MM.1S (cell line): ENCODE results near the gene PLK5.

Experiments
- DNase-seq: peaks from one replicate; pipeline ENCODE4 v3.0.0-alpha.2; 2015
- H2AFZ ChIP-seq: fragments of 300-600 bp; sonication (generic); 2 replicates; pipeline ENCODE4 v1.6.0; 2016; ENCODE audit warnings: antibody characterized with exemption, low read length
- H3F3A ChIP-seq: fragments of 300-600 bp; sonication (generic); 2 replicates; pipeline ENCODE4 v1.6.1; 2016; ENCODE audit warnings: mild to moderate bottlenecking, antibody characterized with exemption, low read length, moderate library complexity, mixed read lengths; ENCODE audit not compliant: insufficient read depth
- H3K27ac ChIP-seq: fragments of 300-600 bp; sonication (generic); 2 replicates; pipeline ENCODE4 v1.5.1; 2016; ENCODE audit warnings: mild to moderate bottlenecking, low read length
- H3K27me3 ChIP-seq: fragments of 300-600 bp; sonication (generic); replicated peaks from 2 replicates; pipeline ENCODE4 v1.6.0; 2016; ENCODE audit warnings: low read length; ENCODE audit not compliant: insufficient read depth
- H3K36me3 ChIP-seq: fragments of 300-600 bp; sonication (generic); replicated peaks from 2 replicates; pipeline ENCODE4 v1.6.1; 2016; ENCODE audit warnings: mild to moderate bottlenecking, low read length, mixed read lengths; ENCODE audit not compliant: insufficient read depth
- H3K4me1 ChIP-seq: fragments of 300-600 bp; sonication (generic); 2 replicates; pipeline ENCODE4 v1.6.1; 2016; ENCODE audit warnings: low read length, mixed read lengths
- H3K4me2 ChIP-seq: fragments of 300-600 bp; sonication (generic); 2 replicates; pipeline ENCODE4 v1.6.0; 2016; ENCODE audit warnings: low read depth, low read length
- H3K4me3 ChIP-seq: fragments of 300-600 bp; sonication (generic); 2 replicates; pipeline ENCODE4 v1.5.1; 2016; ENCODE audit warnings: low read length, mixed read lengths
- H3K79me2 ChIP-seq: fragments of 300-600 bp; sonication (generic); 2 replicates; pipeline ENCODE4 v1.6.1; 2016; ENCODE audit warnings: mixed run types, low read length, mixed read lengths
- H3K9ac ChIP-seq: fragments of 300-600 bp; sonication (generic); 2 replicates; pipeline ENCODE4 v1.6.1; 2016; ENCODE audit warnings: low read length, mixed read lengths
- H3K9me2 ChIP-seq: fragments of 300-600 bp; sonication (generic); replicated peaks from 2 replicates; pipeline ENCODE4 v1.6.1; 2016; ENCODE audit warnings: mild to moderate bottlenecking, low read length, mixed read lengths; ENCODE audit not compliant: insufficient read depth
- H3K9me3 ChIP-seq: fragments of 300-600 bp; sonication (generic); replicated peaks from 2 replicates; pipeline ENCODE4 v1.6.1; 2016; ENCODE audit warnings: mild to moderate bottlenecking, low read length, mixed read lengths; ENCODE audit not compliant: insufficient read depth
- H4K20me1 ChIP-seq: fragments of 300-600 bp; sonication (generic); 2 replicates; pipeline ENCODE4 v1.6.1; 2016; ENCODE audit warnings: mild to moderate bottlenecking, low read length, moderate library complexity, mixed read lengths; ENCODE audit not compliant: insufficient read depth
- EZH2 ChIP-seq: fragments of 300-600 bp; sonication (generic); optimal IDR thresholded peaks from 2 replicates; pipeline ENCODE3; 2017; ENCODE audit warnings: low read depth, mild to moderate bottlenecking, antibody characterized with exemption, low read length, mixed read lengths
- EZH2phosphoT487 ChIP-seq: fragments of 300-600 bp; sonication (generic); IDR thresholded peaks from 2 replicates; pipeline ENCODE4 v1.6.1; 2018; ENCODE audit warnings: antibody characterized with exemption, low read length
- TF ChIP-seq, protein P1 (sequence below): fragments of 300-600 bp; sonication (generic); IDR thresholded peaks from 2 replicates; pipeline ENCODE4 v1.5.1; 2016; ENCODE audit warnings: antibody characterized with exemption, low read length, mixed read lengths

The PLK5 gene

DNA sequence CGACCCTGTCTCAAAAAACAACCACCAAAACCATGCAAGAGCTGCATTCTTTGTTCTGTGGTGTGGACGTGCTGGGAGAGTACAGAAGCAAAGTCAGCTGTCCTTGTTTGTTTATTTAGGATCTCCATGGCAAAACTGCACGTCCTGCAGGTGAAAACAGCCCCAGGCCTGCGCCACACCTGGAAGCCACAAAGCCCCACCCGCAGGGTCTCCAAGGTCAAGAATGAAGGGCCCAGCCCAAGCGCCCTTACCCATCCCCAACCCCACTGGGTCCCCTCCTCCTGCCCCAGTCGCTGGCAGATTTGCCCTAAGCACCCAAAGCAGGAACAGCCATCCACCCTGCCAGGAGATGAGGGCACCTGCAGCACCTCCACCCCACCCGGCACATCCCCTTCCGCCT lies 58.3 kb downstream of the PLK5 start:
- no peaks in the 10 kb centered on the region; the same call in none of the 2 replicates for H3K36me3 ChIP-seq
- H3F3A ChIP-seq = no peaks in the 10 kb centered on the region
- H3K4me2 ChIP-seq = no peak overlapping the region
- no peaks in the 10 kb centered on the region for H3K4me1 ChIP-seq
- peaks cover 21% of the 10 kb centered on the region for H3K79me2 ChIP-seq
- no peaks in the 10 kb centered on the region for H3K27me3 ChIP-seq
- TF ChIP-seq, protein P1, sequence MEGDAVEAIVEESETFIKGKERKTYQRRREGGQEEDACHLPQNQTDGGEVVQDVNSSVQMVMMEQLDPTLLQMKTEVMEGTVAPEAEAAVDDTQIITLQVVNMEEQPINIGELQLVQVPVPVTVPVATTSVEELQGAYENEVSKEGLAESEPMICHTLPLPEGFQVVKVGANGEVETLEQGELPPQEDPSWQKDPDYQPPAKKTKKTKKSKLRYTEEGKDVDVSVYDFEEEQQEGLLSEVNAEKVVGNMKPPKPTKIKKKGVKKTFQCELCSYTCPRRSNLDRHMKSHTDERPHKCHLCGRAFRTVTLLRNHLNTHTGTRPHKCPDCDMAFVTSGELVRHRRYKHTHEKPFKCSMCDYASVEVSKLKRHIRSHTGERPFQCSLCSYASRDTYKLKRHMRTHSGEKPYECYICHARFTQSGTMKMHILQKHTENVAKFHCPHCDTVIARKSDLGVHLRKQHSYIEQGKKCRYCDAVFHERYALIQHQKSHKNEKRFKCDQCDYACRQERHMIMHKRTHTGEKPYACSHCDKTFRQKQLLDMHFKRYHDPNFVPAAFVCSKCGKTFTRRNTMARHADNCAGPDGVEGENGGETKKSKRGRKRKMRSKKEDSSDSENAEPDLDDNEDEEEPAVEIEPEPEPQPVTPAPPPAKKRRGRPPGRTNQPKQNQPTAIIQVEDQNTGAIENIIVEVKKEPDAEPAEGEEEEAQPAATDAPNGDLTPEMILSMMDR = no peak
- TF ChIP-seq EZH2phosphoT487 (no peak), EZH2 (no peak)
- no peak overlapping the region for H3K4me3 ChIP-seq
- no peaks in the 10 kb centered on the region for H4K20me1 ChIP-seq
- H3K9me3 ChIP-seq = no peaks in the 10 kb centered on the region
- DNase-seq = no peak
- no peak overlapping the region for H3K27ac ChIP-seq
- no peak overlapping the region for H2AFZ ChIP-seq
- no peak overlapping the region for H3K9ac ChIP-seq
- no peaks in the 10 kb centered on the region for H3K9me2 ChIP-seq

DNA sequence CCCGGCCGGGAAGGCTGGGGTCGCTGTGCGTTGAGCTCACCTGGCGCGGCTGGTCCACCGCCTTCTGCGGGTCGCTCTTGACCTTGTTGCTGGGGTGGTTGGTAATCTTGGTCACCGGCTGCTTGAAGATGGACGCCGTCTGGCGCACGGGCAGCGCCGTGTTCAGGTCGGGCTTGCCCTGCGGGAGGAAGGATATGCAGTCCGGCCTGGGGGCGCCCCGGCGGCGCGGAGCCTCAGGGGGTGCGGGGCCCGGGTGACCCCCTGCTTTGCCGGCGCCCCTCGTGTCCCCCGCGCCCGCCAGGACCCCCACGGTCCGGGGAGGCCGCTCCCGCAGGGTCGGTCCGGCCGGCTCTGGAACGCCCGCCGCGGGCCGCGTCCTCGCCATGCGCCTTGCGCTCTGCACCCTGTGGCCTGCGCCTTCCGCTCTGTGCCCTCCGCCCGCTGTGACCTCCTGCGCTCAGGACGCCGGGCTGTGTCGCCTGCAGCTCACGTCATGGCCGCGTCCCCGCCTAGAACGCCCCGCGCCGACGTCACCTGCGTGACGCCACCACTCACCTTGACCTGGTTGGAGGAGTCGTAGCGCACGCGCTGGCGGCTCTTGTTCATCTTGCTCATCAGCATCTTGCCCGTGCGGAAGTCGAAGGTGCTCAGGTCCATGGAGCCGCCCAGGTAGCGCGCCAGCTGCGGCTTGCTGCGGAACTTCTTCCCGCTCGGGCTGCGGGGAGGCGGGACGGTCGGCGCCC lies 60.8 kb downstream of the PLK5 start:
- Histone ChIP-seq H3K27ac (no peak overlapping the region), H3K4me2 (no peak overlapping the region), H3K9ac (no peak overlapping the region), H3K4me3 (no peak overlapping the region), H3K9me3 (no peaks in the 10 kb centered on the region), H2AFZ (no peak overlapping the region), H4K20me1 (no peaks in the 10 kb centered on the region), H3K9me2 (no peaks in the 10 kb centered on the region), H3K27me3 (no peaks in the 10 kb centered on the region), H3F3A (no peaks in the 10 kb centered on the region), H3K79me2 (peaks cover 44% of the 10 kb centered on the region), H3K4me1 (no peaks in the 10 kb centered on the region), H3K36me3 (no peaks in the 10 kb centered on the region; the same call in none of the 2 replicates)
- DNase-seq = no peak
- no peak for TF ChIP-seq EZH2phosphoT487
- no peak for TF ChIP-seq EZH2
- TF ChIP-seq, protein P1 = no peak

DNA sequence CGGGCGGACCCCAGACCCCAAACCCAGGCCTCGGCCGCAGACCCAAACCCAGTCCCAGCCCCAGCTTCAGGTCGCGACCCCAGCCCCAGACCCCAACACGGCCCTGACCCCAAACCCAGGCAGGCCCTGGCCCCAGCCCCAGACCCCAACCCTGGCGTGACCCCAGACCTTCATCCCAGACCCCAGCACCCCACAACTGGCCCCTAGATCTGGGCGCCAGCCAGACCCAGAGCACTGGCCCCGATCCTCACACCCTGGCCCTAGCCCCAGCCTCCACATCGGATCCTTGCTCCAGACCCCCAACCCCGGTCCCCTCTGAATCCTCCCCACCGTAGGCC lies 61.3 kb downstream of the PLK5 start:
- Histone ChIP-seq H3K27me3 (no peaks in the 10 kb centered on the region), H3K9ac (no peak overlapping the region), H3K4me2 (no peak overlapping the region), H3K36me3 (no peaks in the 10 kb centered on the region; the same call in none of the 2 replicates), H4K20me1 (no peaks in the 10 kb centered on the region), H3F3A (0 out of 2 replicates have a peak, but pooled peaks cover under 1% of the 10 kb centered on the region), H3K4me1 (no peaks in the 10 kb centered on the region), H3K27ac (no peak overlapping the region), H2AFZ (no peak overlapping the region), H3K4me3 (no peak overlapping the region), H3K79me2 (peaks cover 50% of the 10 kb centered on the region), H3K9me3 (no peaks in the 10 kb centered on the region), H3K9me2 (no peaks in the 10 kb centered on the region)
- no peak for DNase-seq
- TF ChIP-seq EZH2phosphoT487 (no peak), EZH2 (no peak)
- TF ChIP-seq, protein P1 = no peak
